HG03159 (cell line): ENCODE measurements around the gene CARM1.
"Not testable (repeated sequence)": the region's sequence is repeated elsewhere in the genome, so short reads cannot be mapped to it uniquely, and the experiment has no call there.

Source experiments
- ATAC-seq: cut with Tn5 transposase; IDR thresholded peaks from one replicate; pipeline ENCODE4 v1.9.1; 2021; ENCODE audit warnings: mild to moderate bottlenecking, moderate library complexity; ENCODE audit not compliant: unreplicated experiment

Gene CARM1

DNA sequence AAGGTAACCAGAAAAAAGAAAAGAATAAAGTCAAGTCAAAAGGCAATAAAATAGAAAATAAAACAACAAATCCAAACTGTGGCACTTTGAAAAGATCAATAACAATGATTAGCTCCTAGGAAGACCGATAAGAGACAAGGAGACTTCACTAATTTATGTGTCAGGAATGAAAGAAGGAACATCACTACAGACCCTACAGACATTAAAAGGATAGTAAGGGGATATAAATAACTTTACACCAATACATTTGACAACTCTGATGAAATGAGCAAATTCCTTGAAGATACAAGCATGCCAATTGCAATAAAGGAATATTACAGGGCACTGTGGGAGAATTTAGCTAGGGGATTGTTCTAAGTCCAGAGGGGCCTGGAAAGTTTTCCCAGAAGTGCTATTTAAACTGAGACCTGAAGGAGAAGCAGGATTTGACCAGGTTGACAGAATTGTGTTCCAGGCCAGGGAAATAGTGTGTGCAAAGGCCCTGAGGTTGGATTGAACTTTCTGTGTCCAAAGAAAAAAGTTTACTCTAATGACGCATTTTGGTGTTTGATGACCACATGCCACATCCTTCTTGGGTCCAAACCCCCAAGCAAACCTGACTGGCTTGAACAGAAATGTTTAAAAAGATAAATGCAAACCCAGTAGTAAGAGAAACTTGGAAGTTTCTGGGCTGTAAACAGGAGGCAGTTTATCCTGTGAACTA is 24.7 kb upstream of the CARM1 start:
- no peak for ATAC-seq

DNA sequence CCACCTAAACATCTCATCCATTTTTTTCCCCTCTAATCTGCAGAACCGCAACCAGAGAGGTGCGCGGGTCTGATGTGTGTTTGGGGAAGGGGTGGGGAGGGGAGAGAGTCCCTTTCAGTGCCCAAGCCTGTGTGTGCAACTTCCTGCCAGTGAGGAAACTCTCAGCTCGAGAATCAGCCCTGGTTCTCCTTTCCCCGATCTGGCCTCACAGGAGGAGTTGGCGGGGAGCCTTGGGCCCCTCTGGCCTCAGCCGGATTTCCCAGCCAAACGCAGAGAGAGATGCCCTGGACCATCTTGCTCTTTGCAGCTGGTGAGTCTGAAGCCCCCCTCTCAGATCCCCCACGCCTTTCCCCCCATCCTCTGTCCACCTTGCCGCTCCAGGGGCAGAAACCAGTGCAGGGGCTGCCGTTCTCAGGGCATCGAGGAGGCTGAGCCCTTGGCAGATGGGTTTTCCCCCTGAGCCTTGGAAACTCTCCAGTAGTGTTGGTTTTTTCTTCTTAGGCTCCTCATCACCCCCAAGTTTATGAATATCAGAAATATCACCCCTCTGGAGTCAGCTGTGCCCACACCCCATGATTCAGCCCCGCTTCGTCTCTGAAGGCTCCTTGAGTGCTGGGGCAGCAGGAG is 23.0 kb upstream of the CARM1 start, which contains the start of gene C19orf38:
C19orf38 (plus strand) TSS at position 186 of the 627 bp plus-strand sequence; CDS start at position 280, 94 bp downstream.
- no peak for ATAC-seq

DNA sequence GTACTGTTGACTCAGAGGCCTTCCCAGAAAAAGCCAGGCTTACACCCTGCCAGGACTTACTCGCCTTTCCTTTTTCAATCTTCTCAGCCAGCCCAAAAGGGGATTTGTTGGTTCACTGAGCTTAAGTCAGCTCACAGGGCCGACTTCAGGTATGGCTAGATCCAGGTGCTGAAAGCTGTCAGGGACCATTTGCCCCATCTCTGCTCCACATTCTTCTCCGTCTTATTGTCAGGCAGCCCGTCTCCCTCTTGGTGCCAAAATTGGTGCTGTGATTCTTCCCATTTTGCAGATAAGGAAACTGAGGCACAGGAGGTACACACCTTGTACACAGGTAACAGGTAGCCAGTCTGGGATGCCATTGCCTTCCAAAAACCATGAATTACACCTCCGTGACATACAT is 20.7 kb upstream of the CARM1 start:
- ATAC-seq = no peak

DNA sequence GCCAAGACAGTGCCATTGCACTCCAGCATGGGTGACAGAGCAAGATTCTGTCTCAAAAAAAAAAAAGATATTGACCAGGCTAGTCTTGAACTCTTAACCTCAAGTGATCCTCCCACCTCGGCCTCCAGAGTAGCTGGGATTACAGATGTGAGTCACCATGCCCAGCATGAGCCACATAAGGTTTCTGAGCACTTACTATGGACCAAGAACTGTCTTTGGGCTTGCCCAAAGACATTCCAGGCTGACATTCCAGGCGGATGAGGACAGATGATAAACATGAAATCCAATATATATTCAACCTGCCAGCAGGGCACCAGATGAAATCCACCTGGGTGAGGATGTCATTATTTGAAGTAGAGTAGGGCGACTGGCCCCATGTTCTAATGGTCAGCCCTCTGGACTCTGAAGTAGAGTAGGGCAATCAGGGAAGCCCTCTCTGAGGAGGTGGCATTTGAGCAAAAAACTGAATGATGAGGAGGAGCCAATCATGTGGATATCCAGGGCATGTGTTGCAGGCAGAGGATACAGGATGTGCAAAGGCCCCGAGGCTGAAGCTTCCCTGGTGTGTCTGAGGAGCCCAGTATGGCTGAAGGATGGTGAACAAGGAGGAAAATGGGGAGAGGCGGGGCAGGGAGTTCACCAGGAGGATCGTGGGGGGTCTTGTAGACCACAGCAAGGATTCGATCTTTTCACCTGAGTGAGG is 19.1 kb upstream of the CARM1 start:
- no peak for ATAC-seq

DNA sequence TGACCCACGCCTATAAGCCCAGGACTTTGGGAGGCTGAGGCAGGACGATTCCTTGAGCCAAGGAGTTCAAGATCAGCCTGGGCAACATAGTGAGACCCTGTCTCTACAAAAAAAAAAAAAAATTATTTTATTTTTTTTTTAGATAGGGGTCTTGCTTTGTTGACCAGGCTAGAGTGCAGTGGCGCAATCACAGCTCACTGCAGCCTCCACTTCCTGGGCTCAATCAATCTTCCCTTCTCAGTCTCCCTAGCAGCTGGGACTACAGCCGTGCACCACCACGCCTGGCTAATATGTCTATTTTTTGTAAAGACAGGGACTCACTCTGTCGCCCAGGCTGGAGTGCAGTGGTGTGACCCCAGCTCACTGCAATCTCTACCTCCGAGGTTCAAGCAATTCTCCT is 18.4 kb upstream of the CARM1 start:
- ATAC-seq = no peak

DNA sequence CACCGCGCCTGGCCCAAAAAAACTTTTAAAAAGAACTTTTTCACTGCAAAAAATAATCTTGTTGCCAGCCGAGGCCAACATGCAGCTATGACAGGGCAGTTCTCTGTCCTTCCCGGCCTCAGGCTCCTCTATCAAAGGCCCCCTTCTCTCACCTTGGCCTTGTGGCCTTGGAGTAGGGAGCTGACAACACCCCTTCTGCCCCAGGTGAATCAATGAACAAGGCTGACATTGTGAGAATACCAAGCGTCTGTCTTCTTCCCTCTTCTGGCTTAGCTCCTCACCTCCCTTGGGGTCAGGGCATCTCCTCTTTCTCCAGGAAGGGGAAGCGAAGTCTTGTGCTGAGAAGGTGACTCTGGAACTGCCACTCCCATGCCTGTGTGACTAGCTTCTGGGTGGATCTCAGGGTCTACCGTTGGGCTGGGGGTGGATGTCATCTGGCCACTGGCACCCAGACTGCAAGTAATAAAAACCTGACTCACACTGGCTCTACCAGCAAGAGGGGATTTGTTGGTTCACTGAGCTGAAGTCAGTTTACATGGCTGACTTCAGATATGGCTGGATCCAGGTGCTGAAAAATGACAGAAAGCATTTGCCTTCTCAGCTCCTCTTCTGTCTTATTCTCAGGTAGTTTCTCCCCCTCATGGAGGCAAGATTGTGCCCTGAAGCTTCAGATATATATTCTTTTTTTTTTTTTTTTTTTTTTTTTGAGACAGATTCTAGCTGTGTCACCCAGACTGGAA is 16.8 kb upstream of the CARM1 start:
- ATAC-seq = no peak

DNA sequence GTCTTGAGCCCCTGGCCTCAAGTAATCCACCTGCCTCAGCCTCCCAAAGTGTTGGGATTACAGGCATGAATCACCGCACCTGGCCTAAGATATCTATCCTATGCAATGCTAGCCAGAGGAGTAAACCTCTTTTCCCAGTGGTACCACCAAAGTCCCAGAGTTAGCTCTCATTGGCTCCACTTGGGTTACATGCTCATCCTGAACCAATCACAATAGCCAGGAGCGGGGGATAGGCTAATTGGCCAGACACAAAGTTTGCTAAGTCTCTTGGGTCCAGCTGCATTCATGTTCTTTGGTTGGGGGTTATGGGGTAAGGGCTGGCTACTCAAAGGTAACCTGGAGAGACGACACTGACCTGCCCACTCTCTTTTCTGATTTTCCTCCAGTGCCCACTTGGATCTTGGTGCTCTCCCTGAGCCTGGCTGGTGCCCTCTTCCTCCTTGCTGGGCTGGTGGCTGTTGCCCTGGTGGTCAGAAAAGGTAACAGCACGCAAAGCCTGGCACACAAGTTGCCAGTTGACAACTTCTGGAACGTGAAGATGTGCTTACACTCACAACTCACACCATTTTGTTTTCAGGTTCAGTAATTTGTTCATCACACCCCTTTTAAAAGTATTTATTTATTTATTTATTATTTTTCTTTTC is 15.4 kb upstream of the CARM1 start:
- no peak for ATAC-seq

DNA sequence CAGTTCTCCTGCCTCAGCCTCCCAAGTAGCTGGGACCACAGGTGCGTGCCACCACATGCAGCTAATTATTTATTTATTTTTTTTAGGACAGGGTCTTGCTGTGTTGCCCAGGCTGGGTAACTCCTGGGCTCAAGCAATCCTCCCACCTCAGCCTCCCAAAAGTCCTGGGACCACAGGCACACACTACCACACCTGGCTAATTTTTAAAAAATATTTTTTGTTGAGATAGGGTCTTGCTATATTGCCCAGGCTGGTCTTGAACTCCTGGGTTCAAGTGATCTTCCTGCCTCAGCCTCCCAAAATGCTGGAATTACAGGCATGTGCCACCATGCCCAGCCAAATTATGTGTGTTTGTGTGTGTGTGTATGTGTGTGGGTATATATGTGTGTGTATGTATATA is 14.5 kb upstream of the CARM1 start:
- not testable (repeated sequence) for ATAC-seq

DNA sequence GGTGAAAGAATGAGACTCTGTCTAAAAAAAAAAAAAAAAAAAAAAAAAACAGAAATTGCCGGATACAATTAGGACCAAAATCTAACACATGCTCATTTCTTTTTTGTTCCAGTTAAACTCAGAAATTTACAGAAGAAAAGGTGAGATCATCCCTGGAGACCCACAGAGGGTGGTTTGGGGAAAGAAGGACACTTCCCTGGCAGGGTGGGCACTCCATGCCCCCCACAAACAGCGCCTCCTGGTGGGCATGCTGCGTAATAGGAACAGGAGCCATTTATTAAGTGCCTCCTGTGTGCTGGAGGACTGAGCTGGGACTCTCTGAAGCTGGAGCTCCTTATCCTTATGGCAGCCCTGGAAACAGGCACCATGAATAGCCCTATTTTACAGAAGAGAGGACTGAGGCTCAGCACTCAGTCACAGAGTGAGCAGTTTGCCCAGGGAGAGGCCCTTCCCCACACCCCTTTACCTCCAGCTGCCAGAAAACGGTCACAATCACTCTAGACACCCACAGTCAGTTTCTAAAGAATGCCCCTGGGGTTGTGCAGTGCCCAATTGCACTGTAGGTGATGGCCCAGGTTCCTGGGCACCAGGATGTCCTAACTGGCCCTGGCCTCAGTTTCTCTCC is 13.0 kb upstream of the CARM1 start:
- no peak for ATAC-seq

DNA sequence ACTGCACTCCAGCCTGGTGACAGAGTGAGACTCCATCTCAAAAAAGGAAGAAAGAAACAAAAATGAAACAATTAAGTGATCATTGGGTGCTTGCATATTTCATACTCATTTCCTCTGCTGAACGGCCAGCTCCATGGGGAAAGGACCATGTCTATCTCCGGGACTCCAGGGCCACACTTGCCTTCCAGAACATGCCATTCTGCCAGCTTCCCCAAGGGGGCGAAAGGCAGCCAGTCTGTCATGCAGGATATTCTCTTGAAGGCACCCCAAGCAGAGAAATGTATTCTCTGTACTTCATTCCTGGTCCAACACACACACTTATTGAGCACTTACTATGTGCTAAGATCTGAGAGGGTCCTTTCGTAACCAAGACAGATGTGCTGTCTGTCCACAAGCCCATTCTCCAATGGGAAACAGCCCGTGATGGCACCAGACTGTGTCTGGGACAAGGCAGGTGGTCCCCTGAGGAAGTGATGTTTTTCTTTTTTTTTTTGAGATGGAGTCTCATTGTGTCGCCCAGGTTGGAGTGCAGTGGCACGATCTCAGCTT is 10.2 kb upstream of the CARM1 start:
- no peak for ATAC-seq

DNA sequence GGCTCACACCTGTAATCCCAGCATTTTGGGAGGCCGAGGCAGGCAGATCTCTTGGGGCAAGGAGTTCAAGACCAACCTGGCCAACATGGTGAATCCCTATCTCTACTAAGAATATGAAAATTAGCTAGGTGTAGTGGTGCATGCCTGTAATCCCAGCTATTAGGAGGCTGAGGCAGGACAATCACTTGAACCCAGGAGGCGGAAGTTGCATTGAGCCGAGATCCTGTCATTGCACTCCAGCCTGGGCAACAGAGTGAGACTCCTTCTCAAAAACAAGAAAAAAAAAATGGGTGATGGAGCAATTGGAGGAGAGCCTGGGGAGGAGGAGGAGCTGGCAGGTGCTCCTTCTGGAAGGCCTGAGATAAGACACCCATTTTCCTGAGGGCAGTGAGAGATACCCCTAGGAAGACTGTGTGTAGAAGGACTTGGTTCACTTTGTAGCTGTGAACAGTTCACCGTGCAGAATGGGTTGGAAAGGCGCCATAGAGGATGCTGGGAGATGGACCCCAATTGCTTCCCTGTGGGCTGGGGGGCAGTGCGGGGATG is 8.7 kb upstream of the CARM1 start:
- ATAC-seq = no peak

DNA sequence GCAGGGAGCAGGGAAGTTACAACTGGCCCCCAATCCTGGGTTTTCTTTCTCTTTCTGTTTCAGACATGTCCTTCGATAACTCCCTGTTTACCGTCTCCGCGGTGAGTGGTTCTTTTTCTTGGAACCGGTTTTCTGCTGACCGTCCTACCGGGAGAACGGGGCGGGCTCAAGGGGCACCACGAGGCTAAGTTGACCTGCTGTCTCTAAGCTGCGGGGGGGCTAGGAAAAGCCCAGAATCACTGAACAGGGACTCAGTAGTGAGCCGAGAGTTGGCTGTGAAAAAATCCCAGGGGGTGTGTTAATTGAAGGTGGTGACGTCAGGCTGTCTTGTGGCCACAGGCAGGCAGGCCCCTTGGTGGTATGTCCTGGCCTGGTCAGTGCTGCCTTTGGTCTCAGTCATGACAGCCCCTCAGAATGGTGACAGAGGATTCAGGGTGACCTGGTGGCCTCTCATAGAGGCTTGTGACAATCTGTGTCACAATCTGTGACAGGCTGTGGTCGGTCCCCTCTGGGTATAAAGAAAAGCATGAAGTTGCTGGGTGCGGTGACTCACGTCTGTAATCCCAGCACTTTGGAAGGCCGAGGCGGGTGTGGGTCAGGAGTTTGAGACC is 8.1 kb upstream of the CARM1 start:
- no peak for ATAC-seq

DNA sequence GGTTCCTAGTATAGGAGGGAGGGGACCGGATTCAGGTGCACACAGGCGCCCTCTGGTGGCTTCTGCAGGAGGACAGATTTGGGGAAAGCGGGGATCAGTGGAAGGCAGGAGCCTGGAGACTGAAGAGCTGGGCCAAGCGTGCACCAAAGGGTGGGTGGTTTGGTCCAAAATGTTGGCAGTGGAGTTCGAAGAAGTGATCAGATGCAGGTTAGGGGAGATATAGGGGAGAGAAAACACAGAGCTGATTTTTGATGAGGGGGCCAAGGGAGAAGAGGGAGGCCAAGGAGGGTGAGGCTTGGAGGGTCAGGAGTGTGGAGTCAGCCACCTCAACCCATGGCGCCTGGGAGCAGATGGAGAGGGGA is 6.8 kb upstream of the CARM1 start:
- ATAC-seq = no peak

DNA sequence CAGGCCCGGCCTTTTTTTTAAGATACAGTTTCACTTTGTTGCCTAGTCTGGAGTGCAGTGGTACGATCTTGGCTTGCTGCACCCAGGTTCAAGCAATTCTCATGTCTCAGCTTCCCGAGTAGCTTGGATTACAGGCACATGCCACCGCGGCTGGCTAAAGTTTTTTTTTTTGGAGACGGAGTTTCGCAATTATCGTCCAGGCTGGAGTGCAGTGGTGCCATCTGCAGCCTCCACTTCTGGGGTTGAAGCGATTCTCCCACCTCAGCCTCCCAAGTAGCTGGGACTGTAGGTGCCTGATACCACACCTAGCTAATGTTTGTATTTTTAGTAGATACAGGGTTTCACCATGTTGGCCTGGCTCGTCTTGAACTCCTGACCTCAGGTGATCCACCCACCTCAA is 4.9 kb upstream of the CARM1 start:
- no peak for ATAC-seq

DNA sequence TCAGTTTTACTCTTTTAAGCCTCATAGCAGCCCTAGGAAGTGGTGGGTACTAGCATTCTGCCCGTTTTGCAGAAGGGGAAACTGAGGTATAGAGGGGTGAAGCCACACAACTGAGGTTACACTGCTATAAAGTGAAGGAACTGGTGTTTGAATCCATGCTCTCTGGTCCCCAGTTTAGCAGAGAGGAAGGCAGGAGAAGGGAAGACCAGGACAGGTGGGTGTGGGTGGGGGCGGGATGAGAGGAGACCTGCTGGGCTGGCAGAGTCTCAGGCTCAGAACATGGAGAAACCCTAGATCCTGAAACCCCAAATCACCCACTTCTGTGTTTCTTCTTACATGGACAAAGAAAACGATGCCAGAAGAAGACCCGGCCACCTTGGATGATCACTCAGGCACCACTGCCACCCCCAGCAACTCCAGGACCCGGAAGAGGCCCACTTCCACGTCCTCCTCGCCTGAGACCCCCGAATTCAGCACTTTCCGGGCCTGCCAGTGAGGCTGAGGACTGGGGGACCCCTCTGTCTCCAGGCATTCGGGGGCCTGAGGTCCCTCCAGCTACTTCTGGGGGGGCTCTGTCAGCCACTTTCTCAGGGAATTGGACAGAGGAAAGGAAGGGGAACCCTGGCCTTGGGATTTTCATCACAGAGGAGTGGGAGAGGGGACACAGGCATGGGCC is 2.3 kb upstream of the CARM1 start:
- ATAC-seq = no peak

DNA sequence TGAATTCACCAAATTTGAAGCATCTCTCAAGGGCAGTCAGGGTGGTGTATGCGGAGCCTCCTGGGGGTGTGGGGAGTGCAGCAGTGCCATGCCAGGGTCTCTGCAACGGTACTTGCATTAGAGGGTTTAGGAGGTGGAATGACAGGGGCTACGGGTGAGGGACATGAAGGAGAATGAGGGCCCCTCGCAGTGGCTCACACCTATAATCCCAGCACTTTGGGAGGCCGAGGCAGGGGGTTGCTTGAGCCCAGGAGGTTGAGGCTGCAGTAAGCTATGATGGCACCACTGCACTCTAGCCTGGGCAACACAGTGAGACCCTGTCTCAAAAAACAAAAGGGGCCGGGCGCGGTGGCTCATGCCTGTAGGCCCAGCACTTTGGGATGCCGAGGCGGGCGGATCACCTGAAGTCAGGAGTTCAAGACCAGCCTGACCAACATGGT is 1.5 kb upstream of the CARM1 start:
- not testable (repeated sequence) for ATAC-seq

DNA sequence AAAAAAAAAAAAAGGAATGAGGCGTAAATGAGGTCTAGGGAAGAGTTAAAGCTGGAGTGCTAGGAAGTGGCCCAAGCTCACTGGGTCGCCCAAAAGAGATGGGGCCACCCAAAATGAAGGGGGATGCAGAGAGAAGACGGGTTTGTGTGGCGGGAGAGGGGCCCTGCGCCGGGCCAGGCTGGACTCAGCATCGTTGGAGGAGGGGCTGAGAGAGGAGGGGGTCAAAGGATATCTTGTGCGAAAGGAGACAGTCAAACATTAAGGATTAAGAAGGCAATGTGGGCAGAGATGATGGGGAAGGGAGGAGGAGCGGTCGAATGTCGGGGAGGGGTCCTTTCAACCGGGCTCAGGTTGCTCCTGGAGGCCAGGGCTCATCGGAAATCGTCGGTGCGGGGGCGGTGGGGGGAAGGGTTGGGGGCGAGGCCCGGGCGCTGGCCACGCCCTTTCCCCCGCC is 825 bp upstream of the CARM1 start:
- no peak for ATAC-seq

DNA sequence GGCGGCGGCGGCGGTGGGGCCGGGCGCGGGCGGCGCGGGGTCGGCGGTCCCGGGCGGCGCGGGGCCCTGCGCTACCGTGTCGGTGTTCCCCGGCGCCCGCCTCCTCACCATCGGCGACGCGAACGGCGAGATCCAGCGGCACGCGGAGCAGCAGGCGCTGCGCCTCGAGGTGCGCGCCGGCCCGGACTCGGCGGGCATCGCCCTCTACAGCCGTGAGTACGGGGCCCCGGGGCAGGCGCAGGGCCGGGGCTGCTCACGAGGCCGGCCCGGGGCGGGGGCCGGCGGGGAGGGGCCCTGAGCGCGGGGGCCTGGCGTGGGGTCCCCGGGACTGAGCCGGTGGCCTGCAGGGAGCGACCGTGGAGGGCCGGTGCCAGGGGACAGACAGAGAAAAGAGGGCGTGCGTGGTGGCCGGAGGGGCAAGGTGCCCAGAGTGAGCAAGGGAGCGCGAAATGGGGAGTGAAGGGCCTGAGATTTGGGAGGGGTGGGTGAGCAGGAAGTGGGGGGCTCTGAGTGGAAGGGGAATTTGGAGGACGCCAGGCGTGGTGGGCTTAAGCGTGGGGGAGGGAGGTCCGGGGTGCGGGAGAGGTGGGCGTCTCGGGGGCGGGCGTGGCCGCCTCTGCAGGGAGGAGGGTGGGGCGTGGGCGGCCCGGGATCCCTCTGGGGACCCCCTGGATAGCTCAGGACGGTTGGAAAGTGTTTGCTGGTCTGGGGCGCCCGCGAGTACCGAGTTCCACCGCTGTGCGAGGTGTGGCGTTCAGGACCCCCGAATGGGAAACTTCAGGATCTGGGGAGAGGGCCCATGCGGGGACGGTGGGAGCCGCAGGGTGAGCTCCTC is 575 bp downstream of the CARM1 start:
- peak; percentile 2 for ATAC-seq
